AG10803 (cell line): ENCODE measurements around the gene EPB41L2.

Experiments used
- DNase-seq: peaks from one replicate; pipeline ENCODE4 v3.0.0; 2010; ENCODE audit warnings: low read depth
- H3K4me3 ChIP-seq: 2 replicates; pipeline ENCODE4 v1.5.1; 2011; ENCODE audit warnings: mild to moderate bottlenecking, low read length, control low read depth
- TF ChIP-seq, protein P1 (sequence below): conservative IDR thresholded peaks from 2 replicates; pipeline ENCODE4 v1.5.1; 2011; ENCODE audit warnings: mild to moderate bottlenecking, low read length, control low read depth, inconsistent platforms

Gene EPB41L2

DNA sequence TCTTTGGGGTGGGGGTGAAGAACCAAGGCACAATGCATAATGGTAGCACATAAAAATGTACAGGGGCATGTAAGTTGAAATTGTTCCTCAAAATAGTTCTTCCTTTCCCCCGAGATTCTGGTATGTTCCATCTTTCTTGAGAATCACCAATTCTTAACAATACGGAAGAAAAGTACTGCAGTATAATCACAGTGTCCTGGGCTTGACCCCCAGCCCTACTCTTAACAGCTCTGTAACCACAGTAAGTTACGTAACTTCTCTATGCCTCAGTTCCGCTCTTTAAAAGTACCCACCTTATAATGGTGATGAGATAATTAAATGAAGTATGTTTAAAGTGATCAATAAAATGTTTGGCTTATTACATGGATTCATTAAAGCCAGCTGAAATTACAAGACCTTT lies 131.4 kb downstream of the EPB41L2 start:
- TF ChIP-seq, protein P1, sequence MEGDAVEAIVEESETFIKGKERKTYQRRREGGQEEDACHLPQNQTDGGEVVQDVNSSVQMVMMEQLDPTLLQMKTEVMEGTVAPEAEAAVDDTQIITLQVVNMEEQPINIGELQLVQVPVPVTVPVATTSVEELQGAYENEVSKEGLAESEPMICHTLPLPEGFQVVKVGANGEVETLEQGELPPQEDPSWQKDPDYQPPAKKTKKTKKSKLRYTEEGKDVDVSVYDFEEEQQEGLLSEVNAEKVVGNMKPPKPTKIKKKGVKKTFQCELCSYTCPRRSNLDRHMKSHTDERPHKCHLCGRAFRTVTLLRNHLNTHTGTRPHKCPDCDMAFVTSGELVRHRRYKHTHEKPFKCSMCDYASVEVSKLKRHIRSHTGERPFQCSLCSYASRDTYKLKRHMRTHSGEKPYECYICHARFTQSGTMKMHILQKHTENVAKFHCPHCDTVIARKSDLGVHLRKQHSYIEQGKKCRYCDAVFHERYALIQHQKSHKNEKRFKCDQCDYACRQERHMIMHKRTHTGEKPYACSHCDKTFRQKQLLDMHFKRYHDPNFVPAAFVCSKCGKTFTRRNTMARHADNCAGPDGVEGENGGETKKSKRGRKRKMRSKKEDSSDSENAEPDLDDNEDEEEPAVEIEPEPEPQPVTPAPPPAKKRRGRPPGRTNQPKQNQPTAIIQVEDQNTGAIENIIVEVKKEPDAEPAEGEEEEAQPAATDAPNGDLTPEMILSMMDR = no peak
- no peak for DNase-seq
- no peak overlapping the region for H3K4me3 ChIP-seq

DNA sequence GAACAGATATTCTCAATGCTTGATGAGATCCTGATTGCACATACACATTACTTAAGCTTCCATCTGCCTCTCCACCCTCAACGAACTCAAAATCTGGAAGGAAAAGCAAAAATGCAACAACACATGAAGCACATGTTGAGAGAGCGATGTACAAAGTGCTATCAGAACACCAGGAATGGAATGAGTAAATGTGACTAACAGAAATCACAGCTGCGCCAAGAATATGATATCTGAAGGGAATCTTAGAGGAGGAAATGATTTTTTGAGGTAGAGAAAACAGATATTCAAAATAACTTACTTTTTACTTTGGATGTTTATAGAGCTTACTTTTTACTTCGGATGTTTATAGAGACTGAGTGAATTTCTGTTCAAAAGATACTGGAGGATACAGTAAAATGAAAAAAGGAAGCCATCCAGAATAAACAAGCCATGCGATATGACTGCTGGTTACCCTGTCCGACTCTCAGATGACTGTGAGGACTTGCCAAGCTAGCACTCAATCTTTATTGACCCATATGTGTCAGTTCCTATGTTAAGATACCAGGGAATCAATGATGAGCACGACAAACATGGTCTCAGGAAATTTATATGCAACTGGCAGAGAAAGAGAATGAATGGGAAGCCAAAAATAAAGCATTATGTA lies 133.9 kb downstream of the EPB41L2 start:
- H3K4me3 ChIP-seq = no peak overlapping the region; the same call in 1 of the 2 replicates
- peak; percentile 89 for DNase-seq
- TF ChIP-seq, protein P1 = no peak

DNA sequence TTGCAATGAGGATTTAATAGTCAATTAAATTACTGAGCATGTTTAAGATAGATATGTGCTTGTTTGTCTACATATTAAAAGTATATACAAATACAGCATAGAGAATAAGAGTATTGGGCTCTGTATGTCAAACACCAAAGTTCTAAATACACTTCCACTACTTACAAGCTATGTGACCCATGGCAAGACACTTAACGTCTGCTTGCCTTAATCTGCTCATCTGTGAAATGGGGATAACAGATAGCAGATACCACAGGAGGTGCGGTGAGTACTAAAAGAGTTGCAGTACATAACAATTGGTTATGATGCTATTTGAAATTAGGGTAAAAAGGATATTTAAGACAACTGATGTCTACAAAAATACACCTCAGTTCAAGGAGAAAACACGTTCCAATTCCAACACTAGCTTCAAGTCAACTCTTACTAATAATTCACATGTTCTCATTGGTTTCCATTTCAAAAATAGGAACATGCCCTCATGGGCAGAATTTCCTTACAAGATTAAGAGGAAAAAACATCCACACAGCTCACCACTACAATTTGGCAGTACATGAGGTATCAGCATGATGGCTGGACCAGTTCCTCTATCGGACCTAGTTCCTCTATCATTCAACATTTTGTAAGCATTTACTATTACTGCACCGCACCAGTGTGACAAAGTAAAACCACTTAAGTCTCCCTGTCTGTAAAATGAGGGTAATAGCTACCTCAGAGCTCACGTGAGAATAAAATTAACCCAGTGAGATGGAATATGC lies 134.7 kb downstream of the EPB41L2 start:
- no peak for DNase-seq
- TF ChIP-seq, protein P1 = no peak
- H3K4me3 ChIP-seq = no peak overlapping the region

DNA sequence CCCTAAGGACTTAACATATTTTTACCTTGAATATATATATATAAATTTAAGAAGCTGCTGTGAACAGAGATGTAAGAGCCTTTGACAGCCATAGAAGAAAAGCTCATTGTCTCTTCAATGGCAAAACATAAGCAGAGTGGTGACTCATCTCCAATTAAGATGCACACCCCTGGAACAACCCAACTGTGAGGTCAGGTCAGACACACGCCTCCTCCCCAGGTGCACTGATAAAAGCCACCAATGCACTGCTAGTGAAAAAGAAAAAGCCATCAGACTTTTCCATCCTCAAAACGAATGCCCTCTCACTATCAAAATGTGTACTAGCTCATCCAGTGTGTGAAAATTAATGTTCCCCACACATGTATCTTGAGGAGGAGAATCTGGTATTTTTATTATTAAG lies 135.7 kb downstream of the EPB41L2 start:
- no peak for DNase-seq
- H3K4me3 ChIP-seq = no peak overlapping the region

DNA sequence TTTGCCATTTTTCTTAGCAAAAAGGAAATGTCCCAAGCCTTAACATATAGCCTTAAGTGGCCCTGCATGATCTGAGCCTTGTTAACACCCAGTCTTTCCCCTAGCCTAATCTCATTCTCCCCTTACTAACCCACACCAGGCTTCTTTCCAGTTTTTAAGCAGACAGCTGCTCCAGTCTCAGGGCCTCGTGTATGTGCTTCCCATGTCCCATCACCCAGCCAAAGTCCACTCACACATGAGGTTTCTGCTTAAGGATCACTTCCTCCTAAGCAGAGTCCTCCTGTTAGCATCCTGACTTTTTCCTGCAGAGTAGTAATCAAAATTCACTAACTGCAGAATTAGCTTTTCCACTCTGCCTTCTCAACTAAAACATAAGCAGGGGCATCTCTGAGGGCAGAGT lies 139.7 kb downstream of the EPB41L2 start:
- TF ChIP-seq, protein P1 = no peak
- H3K4me3 ChIP-seq = no peak overlapping the region
- DNase-seq = no peak

More for the DNA sequence above, 135.7 kb downstream of the EPB41L2 start:
- TF ChIP-seq, protein P1 = no peak

DNA sequence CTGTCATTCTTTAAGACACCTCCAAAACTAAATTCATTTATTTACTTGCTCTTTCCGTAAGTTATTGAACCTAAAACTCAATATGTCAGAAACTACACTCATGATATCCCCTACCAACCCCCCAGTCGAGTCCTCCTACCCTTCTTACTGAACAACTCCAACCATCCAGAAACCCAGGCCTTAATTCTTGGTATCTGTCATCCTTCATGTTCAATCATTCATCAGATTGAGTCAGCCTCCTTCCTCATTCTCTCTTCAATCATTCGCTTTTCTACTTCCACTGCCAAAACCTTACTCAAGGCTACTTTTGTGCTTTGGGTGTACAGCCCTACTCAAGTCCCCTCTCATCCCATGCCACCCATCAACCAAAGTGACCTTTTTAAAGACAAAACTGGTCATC lies 140.1 kb downstream of the EPB41L2 start:
- TF ChIP-seq, protein P1 = no peak
- no peak overlapping the region for H3K4me3 ChIP-seq
- DNase-seq = no peak

DNA sequence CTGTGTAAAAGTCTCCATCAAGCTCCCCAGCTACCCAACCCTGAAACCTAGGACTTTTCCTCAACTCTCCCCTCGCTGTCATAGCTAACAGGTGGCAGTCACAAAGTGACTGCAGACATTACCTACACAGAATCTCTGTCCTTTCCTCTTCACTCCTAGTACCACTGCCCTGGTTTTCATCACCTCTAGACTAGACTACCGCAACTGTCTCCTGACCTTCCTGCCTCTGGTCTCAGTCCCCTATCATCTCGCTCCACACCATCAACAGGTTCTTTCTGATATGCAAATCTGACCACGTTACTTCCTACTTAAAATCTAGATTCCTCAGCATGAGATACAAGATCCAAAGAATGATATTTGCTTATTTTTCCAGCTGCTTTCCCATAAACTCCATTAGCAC lies 142.1 kb downstream of the EPB41L2 start:
- H3K4me3 ChIP-seq = no peak overlapping the region
- no peak for DNase-seq
- TF ChIP-seq, protein P1 = no peak
